ENCODE measurements around the gene TJP2.

GRCh38 chr9:69214939-69215338 is 40.9 kb downstream of the TJP2 start:
- TF ChIP-seq POLR2AphosphoS5 (IDR thresholded peaks at IDR 0.05; ENCODE audit: borderline replicate concordance, low read depth, low read length), result no peak
- no peak for TF ChIP-seq EZH2 (IDR thresholded peaks at IDR 0.05)

Measured in SK-N-MC (cell line).